Ovary (tissue), 3 donors: ENCODE measurements around the gene ASB10.

Experiments used
- EP300 ChIP-seq: sonication (generic); formaldehyde crosslinking; IDR thresholded peaks from one replicate; pipeline ENCODE4 v1.6.1; 2017; ENCODE audit warnings: antibody characterized with exemption
- TF ChIP-seq, protein P1 (sequence below), 3 donors: fragments of 450-650 bp in 2 of 3; fragments of 200-600 bp in 1 of 3; IDR thresholded peaks; one replicate each; pipeline versions ENCODE4 v1.5.1 to v1.8.0; 2016 to 2022; ENCODE audit warnings: antibody characterized with exemption in 3 of 3, mild to moderate bottlenecking in 1 of 3
- donor health status: DM: no; HTN: no; CAD: no.

DNA sequence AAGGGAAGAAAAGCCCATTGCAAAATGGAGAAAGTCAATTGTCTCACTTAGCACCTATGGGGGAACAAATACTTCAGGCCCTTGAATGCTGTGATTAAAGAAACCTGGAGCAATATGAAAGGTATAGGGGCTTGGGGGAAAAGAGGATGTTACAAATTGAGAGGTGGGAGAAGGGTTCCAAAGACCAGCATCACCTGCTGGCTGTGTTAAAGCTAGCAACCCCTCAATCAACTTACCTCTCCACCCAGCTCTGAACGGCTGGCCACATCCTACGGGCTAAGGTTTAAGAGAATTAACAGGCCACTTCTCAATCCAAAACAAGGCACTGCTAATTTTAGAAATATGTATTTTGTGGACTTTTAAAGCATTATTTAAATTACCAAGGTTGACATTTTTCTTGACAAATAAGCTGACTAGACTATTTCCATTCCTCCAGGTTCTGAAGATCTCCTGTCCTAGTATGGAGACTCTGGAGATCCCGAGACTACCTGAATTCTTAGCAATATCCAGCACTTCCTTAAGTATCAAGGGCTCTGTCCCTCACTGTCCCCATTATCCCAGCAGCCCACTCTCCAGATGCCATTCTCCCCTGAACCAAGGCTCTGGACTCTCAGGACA, 24.2 kb upstream of the ASB10 start:
- TF ChIP-seq, protein P1, sequence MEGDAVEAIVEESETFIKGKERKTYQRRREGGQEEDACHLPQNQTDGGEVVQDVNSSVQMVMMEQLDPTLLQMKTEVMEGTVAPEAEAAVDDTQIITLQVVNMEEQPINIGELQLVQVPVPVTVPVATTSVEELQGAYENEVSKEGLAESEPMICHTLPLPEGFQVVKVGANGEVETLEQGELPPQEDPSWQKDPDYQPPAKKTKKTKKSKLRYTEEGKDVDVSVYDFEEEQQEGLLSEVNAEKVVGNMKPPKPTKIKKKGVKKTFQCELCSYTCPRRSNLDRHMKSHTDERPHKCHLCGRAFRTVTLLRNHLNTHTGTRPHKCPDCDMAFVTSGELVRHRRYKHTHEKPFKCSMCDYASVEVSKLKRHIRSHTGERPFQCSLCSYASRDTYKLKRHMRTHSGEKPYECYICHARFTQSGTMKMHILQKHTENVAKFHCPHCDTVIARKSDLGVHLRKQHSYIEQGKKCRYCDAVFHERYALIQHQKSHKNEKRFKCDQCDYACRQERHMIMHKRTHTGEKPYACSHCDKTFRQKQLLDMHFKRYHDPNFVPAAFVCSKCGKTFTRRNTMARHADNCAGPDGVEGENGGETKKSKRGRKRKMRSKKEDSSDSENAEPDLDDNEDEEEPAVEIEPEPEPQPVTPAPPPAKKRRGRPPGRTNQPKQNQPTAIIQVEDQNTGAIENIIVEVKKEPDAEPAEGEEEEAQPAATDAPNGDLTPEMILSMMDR (IDR thresholded peaks at IDR 0.05): no peak
- no peak for TF ChIP-seq EP300
